ENCODE measurements around the gene ZBED6. TPM values are rescaled to one million over a fixed set of nuclear protein-coding genes. Genes with fewer than 3 reads are reported as not detected.

Gene ZBED6
- total RNA-seq, 2 experiments from 2014 or later: 12.2 to 32.1 TPM

- Histone ChIP-seq H3K4me1 (ENCODE audit: insufficient read depth, low read length, poor library complexity, severe bottlenecking) (peaks cover 51% of the 10 kb centered on the region), H3K4me3 (ENCODE audit: low read depth, low read length, poor library complexity, severe bottlenecking) (peak overlapping the region; percentile 90), H3K27ac (ENCODE audit: low read depth, low read length, poor library complexity, severe bottlenecking) (peak overlapping the region; percentile 70), H3K79me2 (ENCODE audit: insufficient read depth, low read depth, low read length) (peaks cover 40% of the 10 kb centered on the region), H3K9me3 (ENCODE audit: low read length) (no peaks in the 10 kb centered on the region), H2AFZ (ENCODE audit: low read length) (peak overlapping the region; percentile 99), H3K36me3 (ENCODE audit: insufficient read depth, low read length) (peaks cover 37% of the 10 kb centered on the region), H3K9me2 (ENCODE audit: insufficient read depth, low read length) (no peaks in the 10 kb centered on the region), H4K20me1 (ENCODE audit: insufficient read depth, low read length) (peaks cover 25% of the 10 kb centered on the region), H3K4me2 (ENCODE audit: low read length) (peak overlapping the region; percentile 84)
- DNase-seq (ENCODE audit: low spot score): no peak
- BruUV-seq (replicated peaks): TSS peak; percentile 88
- CTCF ChIA-PET (ENCODE audit: unreplicated experiment): no interaction called here
- TF ChIP-seq EZH2phosphoT487 (IDR thresholded peaks at IDR 0.05; ENCODE audit: borderline replicate concordance, low read depth, low read length) (no peak), CTCF (conservative IDR thresholded peaks at IDR 0.05; ENCODE audit: low read length) (no peak)
- intact Hi-C loops (cut with micrococcal nuclease; ENCODE audit: unreplicated experiment): loop anchor here (1.0 kb wide), 1 partner anchor 23 kb away; no protein-coding TSS in a partner anchor
- POLR2A ChIA-PET: interaction anchor here (0.9 to 1.2 kb wide), 2 partner anchors 9 to 723 kb away, joined by 4 to 5 read pairs; no protein-coding TSS in a partner anchor
Observed at GRCh38 chr1:203794764-203795440, 521 bp upstream of the ZBED6 start.

GRCh38 chr1:203796236-203796605, 798 bp downstream of the ZBED6 start:
- H3K79me2 ChIP-seq (ENCODE audit: insufficient read depth, low read depth, low read length): peaks cover 54% of the 10 kb centered on the region
- H2AFZ ChIP-seq (ENCODE audit: low read length): no peak overlapping the region
- H3K9me3 ChIP-seq (ENCODE audit: low read length): no peaks in the 10 kb centered on the region
- peak overlapping the region; percentile 90 for H3K4me3 ChIP-seq (ENCODE audit: low read depth, low read length, poor library complexity, severe bottlenecking)
- no peaks in the 10 kb centered on the region for H3K9me2 ChIP-seq (ENCODE audit: insufficient read depth, low read length)
- peaks cover 52% of the 10 kb centered on the region for H3K4me1 ChIP-seq (ENCODE audit: insufficient read depth, low read length, poor library complexity, severe bottlenecking)
- ChIA-PET POLR2A (interaction anchor here (0.7 to 1.0 kb wide), 3 partner anchors 14 to 610 kb away, joined by 3 to 4 read pairs (median 3); partner anchors contain the start of gene LAX1), CTCF (ENCODE audit: unreplicated experiment) (no interaction called here)
- no peak for TF ChIP-seq EZH2phosphoT487 (IDR thresholded peaks at IDR 0.05; ENCODE audit: borderline replicate concordance, low read depth, low read length)
- TF ChIP-seq CTCF (conservative IDR thresholded peaks at IDR 0.05; ENCODE audit: low read length): no peak
- peak overlapping the region; percentile 84 for H3K4me2 ChIP-seq (ENCODE audit: low read length)
- peaks cover 29% of the 10 kb centered on the region for H4K20me1 ChIP-seq (ENCODE audit: insufficient read depth, low read length)
- peaks cover 49% of the 10 kb centered on the region for H3K36me3 ChIP-seq (ENCODE audit: insufficient read depth, low read length)
- no peak for DNase-seq (ENCODE audit: low spot score)
- BruUV-seq (replicated peaks): no TSS peak
- H3K27ac ChIP-seq (ENCODE audit: low read depth, low read length, poor library complexity, severe bottlenecking): peak overlapping the region; percentile 70
- intact Hi-C loops (cut with micrococcal nuclease; ENCODE audit: unreplicated experiment): no loop called here

GRCh38 chr1:203797216-203797615, 1.8 kb downstream of the ZBED6 start:
- DNase-seq (ENCODE audit: low spot score): no peak
- H4K20me1 ChIP-seq (ENCODE audit: insufficient read depth, low read length): peaks cover 29% of the 10 kb centered on the region
- intact Hi-C loops (cut with micrococcal nuclease; ENCODE audit: unreplicated experiment): no loop called here
- no peak overlapping the region for H3K27ac ChIP-seq (ENCODE audit: low read depth, low read length, poor library complexity, severe bottlenecking)
- peaks cover 52% of the 10 kb centered on the region for H3K4me1 ChIP-seq (ENCODE audit: insufficient read depth, low read length, poor library complexity, severe bottlenecking)
- TF ChIP-seq CTCF (conservative IDR thresholded peaks at IDR 0.05; ENCODE audit: low read length) (no peak), EZH2phosphoT487 (IDR thresholded peaks at IDR 0.05; ENCODE audit: borderline replicate concordance, low read depth, low read length) (no peak)
- peak overlapping the region; percentile 84 for H3K4me2 ChIP-seq (ENCODE audit: low read length)
- H3K4me3 ChIP-seq (ENCODE audit: low read depth, low read length, poor library complexity, severe bottlenecking): peak overlapping the region; percentile 90
- H3K36me3 ChIP-seq (ENCODE audit: insufficient read depth, low read length): peaks cover 59% of the 10 kb centered on the region
- peaks cover 64% of the 10 kb centered on the region for H3K79me2 ChIP-seq (ENCODE audit: insufficient read depth, low read depth, low read length)
- H2AFZ ChIP-seq (ENCODE audit: low read length): no peak overlapping the region
- POLR2A ChIA-PET: interaction anchor here (0.6 kb wide), 1 partner anchor 756 kb away, joined by 3 read pairs; no protein-coding TSS in a partner anchor
- no TSS peak for BruUV-seq (replicated peaks)
- CTCF ChIA-PET (ENCODE audit: unreplicated experiment): no interaction called here
- H3K9me2 ChIP-seq (ENCODE audit: insufficient read depth, low read length): no peaks in the 10 kb centered on the region
- no peaks in the 10 kb centered on the region for H3K9me3 ChIP-seq (ENCODE audit: low read length)

Measured in OCI-LY7 (cell line).